CD14-positive monocyte (primary cell): ENCODE data around the gene TGFBR3. TPM values are rescaled to one million over a fixed set of nuclear protein-coding genes. Genes with fewer than 3 reads are reported as not detected.

Source experiments
- DNase-seq, 3 donors: peaks; one replicate each; pipeline ENCODE4 v3.0.0-alpha.2; 2011 to 2022
- H2AFZ ChIP-seq: 2 replicates; pipeline ENCODE4 v1.6.0; 2012; ENCODE audit warnings: mild to moderate bottlenecking, low read depth, low read length, inconsistent platforms; ENCODE audit not compliant: insufficient read depth, poor library complexity, severe bottlenecking
- H3K27ac ChIP-seq, 2 donors: 1 replicate in 1 of 2; 2 replicates in 1 of 2; pipeline ENCODE4 v1.5.1; 2012 to 2013; ENCODE audit warnings: low read length in 2 of 2, control low read depth in 1 of 2, inconsistent platforms in 1 of 2, low read depth in 1 of 2, mild to moderate bottlenecking in 1 of 2
- H3K27me3 ChIP-seq, 2 donors: one replicate each; pipeline versions ENCODE4 v1.6.0 to v1.6.1; 2011 to 2013; ENCODE audit warnings: low read length in 2 of 2; ENCODE audit not compliant: control insufficient read depth in 2 of 2, insufficient read depth in 2 of 2
- H3K36me3 ChIP-seq, 2 donors: replicated peaks in 1 of 2; 1 replicate in 1 of 2; 2 replicates in 1 of 2; pipeline versions ENCODE4 v1.5.1 to v1.6.1; 2012 to 2013; ENCODE audit warnings: low read length in 2 of 2, control low read depth in 1 of 2, inconsistent platforms in 1 of 2, mild to moderate bottlenecking in 1 of 2; ENCODE audit not compliant: insufficient read depth in 2 of 2, control insufficient read depth in 1 of 2
- H3K4me1 ChIP-seq, 2 donors: 1 replicate in 1 of 2; 2 replicates in 1 of 2; pipeline versions ENCODE4 v1.5.1 to v1.6.1; 2012 to 2013; ENCODE audit warnings: low read length in 2 of 2, control low read depth in 1 of 2, inconsistent platforms in 1 of 2, mild to moderate bottlenecking in 1 of 2, moderate library complexity in 1 of 2; ENCODE audit not compliant: insufficient read depth in 2 of 2, control insufficient read depth in 1 of 2
- H3K4me2 ChIP-seq: replicated peaks from 2 replicates; pipeline ENCODE3; 2012; ENCODE audit warnings: low read length, moderate library complexity, mild to moderate bottlenecking; ENCODE audit not compliant: poor library complexity, severe bottlenecking; ENCODE audit errors: extremely low read depth
- H3K4me3 ChIP-seq, 3 experiments: fragments of 200-600 bp in 1 of 3; sonication (generic) in 1 of 3; replicated peaks in 1 of 3; 1 replicate in 2 of 3; 2 replicates in 1 of 3; pipeline ENCODE4 v1.5.1; 2011 to 2013; ENCODE audit warnings: low read length in 3 of 3, mild to moderate bottlenecking in 3 of 3, control low read depth in 2 of 3, low read depth in 2 of 3, inconsistent platforms in 1 of 3, moderate library complexity in 1 of 3
- H3K79me2 ChIP-seq: 2 replicates; pipeline ENCODE4 v1.6.0; 2012; ENCODE audit warnings: mild to moderate bottlenecking, control low read depth, inconsistent platforms, low read length, moderate library complexity; ENCODE audit not compliant: insufficient read depth
- H3K9ac ChIP-seq: 2 replicates; pipeline ENCODE4 v1.6.0; 2017; ENCODE audit warnings: low read length, mild to moderate bottlenecking; ENCODE audit not compliant: insufficient read depth, poor library complexity, severe bottlenecking
- H3K9me3 ChIP-seq, 2 donors: replicated peaks in 1 of 2; 1 replicate in 1 of 2; 2 replicates in 1 of 2; pipeline versions ENCODE4 v1.5.1 to v1.6.1; 2012 to 2013; ENCODE audit warnings: low read length in 2 of 2, control low read depth in 1 of 2; ENCODE audit not compliant: control insufficient read depth in 1 of 2, insufficient read depth in 1 of 2
- H4K20me1 ChIP-seq: 2 replicates; pipeline ENCODE4 v1.6.0; 2012; ENCODE audit warnings: mild to moderate bottlenecking, low read length, control low read depth, moderate library complexity; ENCODE audit not compliant: insufficient read depth
- H3K27ac Mint-ChIP-seq, 7 donors: one replicate each; pipeline ENCODE4 v1.8.0; 2020; ENCODE audit warnings: mild to moderate bottlenecking in 7 of 7, mixed read lengths in 7 of 7, moderate library complexity in 6 of 7, inconsistent platforms in 2 of 7
- H3K27me3 Mint-ChIP-seq, 3 donors: one replicate each; pipeline ENCODE4 v1.8.0; 2021 to 2022; ENCODE audit warnings: low read depth in 3 of 3, mild to moderate bottlenecking in 3 of 3, mixed read lengths in 3 of 3, moderate library complexity in 3 of 3, inconsistent platforms in 1 of 3
- H3K36me3 Mint-ChIP-seq, 2 donors: one replicate each; pipeline ENCODE4 v1.8.0; 2020; ENCODE audit warnings: mixed read lengths in 2 of 2, inconsistent platforms in 1 of 2, mild to moderate bottlenecking in 1 of 2
- H3K4me1 Mint-ChIP-seq: one replicate; pipeline ENCODE4 v1.8.0; 2020; ENCODE audit warnings: mild to moderate bottlenecking, mixed read lengths
- H3K4me3 Mint-ChIP-seq, 2 donors: one replicate each; pipeline ENCODE4 v1.8.0; 2020; ENCODE audit warnings: mild to moderate bottlenecking in 2 of 2, mixed read lengths in 2 of 2, moderate library complexity in 1 of 2
- H3K9me3 Mint-ChIP-seq, 7 donors: one replicate each; pipeline ENCODE4 v1.8.0; 2020 to 2022; ENCODE audit warnings: mixed read lengths in 7 of 7, mild to moderate bottlenecking in 6 of 7, moderate library complexity in 6 of 7, inconsistent platforms in 2 of 7
- WGBS: methylation state at CpG from one replicate; pipeline ENCODE4 v1.1.5; 2013; ENCODE audit warnings: missing lambda C conversion rate; ENCODE audit not compliant: insufficient coverage; 5-methylcytosine and 5-hydroxymethylcytosine counted together
- intact Hi-C, 2 donors: fragments of 100-400 bp; cut with micrococcal nuclease; formaldehyde crosslinking; loops; one replicate each; pipeline versions ENCODE4 v1.15.0 to v1.15.1; 2023
- polyA plus RNA-seq, 3 donors: library from polyadenylated mRNA; depleted of rRNA in 1 of 3; unstranded in 2 of 3; stranded (reverse) in 1 of 3; fragments of 300-500 nt in 2 of 3; fragments of >200 nt in 1 of 3; fragmentation: Illumina TruSeq in 2 of 3; gene quantifications; 1 replicate in 2 of 3; 2 replicates in 1 of 3; pipeline ENCODE4 v1.2.3, GENCODE V29; 2012 to 2021
- TF ChIP-seq, protein P1 (sequence below): fragments of 200-600 bp; IDR thresholded peaks from one replicate; pipeline ENCODE4 v1.8.0; 2022; ENCODE audit warnings: antibody characterized with exemption, mild to moderate bottlenecking

The TGFBR3 gene
- polyA plus RNA-seq, 3 donors, result 0.09 to 0.28 (median 0.20) TPM

DNA sequence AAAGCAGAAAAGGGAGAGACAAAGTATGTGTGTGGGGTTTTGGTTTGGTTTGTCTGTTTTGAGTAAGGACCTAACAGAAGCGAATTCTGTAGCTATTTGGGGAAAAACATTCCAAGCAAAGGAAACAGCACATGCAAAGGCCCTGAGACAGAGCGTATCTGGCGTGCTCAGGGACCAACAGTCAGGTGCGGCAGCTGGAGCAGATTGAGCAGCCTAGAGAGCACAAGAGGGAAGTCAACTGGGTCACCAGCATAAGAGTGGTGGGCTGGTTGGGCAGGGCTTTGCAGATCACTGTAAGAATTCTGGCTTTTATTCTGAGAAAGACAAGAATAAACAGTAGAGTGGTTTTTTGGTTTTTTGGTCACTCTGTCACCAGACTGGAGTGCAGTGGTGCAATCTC is 11.8 kb downstream of the TGFBR3 start:
- H3K27me3 ChIP-seq, result peaks cover 3 to 6% of the 10 kb centered on the region in 2 donors
- intact Hi-C loops, result no loop called here
- no peaks in the 10 kb centered on the region for H3K4me1 ChIP-seq
- DNase-seq, result no peak
- H3K9me3 ChIP-seq, result no peaks in the 10 kb centered on the region
- Mint-ChIP-seq H3K4me3 (no peak overlapping the region), H3K36me3 (no peaks in the 10 kb centered on the region), H3K27ac (no peak overlapping the region), H3K4me1 (no peaks in the 10 kb centered on the region), H3K27me3 (peaks cover 6 to 14% (median 13%) of the 10 kb centered on the region in 3 donors), H3K9me3 (no peaks in the 10 kb centered on the region)
- H3K27ac ChIP-seq, result no peak overlapping the region
- no peak overlapping the region for H3K4me2 ChIP-seq
- TF ChIP-seq, protein P1, sequence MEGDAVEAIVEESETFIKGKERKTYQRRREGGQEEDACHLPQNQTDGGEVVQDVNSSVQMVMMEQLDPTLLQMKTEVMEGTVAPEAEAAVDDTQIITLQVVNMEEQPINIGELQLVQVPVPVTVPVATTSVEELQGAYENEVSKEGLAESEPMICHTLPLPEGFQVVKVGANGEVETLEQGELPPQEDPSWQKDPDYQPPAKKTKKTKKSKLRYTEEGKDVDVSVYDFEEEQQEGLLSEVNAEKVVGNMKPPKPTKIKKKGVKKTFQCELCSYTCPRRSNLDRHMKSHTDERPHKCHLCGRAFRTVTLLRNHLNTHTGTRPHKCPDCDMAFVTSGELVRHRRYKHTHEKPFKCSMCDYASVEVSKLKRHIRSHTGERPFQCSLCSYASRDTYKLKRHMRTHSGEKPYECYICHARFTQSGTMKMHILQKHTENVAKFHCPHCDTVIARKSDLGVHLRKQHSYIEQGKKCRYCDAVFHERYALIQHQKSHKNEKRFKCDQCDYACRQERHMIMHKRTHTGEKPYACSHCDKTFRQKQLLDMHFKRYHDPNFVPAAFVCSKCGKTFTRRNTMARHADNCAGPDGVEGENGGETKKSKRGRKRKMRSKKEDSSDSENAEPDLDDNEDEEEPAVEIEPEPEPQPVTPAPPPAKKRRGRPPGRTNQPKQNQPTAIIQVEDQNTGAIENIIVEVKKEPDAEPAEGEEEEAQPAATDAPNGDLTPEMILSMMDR, result no peak
- H2AFZ ChIP-seq, result no peak overlapping the region
- H3K9ac ChIP-seq, result no peak overlapping the region
- WGBS, result 92% methylated on average over 4 of the region's 4 CpGs
- H4K20me1 ChIP-seq, result no peaks in the 10 kb centered on the region
- no peak overlapping the region for H3K4me3 ChIP-seq
- H3K36me3 ChIP-seq, result no peaks in the 10 kb centered on the region
- H3K79me2 ChIP-seq, result no peaks in the 10 kb centered on the region

DNA sequence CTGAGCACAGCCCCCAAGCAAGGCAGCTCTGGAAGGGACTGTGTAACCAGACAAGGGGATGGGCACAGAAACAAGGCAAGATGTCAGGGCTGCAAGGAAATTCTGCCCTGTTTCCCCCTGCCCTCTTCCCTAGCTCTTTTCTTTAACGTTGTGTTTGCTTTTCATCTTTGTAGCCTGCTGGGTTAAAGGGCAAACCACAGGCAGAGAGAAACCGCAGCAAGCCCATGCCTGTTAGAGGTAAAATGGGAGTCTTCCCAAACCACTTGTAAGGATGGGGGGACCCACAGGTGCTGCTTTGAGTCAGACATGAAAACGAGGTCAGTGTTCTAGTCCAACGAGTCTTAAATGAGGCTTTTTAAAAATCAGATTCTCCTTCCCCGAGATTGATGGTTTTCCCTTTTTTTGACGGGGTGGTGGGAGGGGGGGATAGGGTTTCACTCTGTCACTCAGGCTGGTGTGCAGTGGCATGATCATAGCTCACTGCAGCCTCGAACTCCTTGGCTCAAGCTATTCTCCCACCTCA is 13.3 kb downstream of the TGFBR3 start:
- Histone ChIP-seq H3K79me2 (no peaks in the 10 kb centered on the region), H4K20me1 (no peaks in the 10 kb centered on the region), H3K9me3 (no peaks in the 10 kb centered on the region), H3K9ac (no peak overlapping the region), H3K27me3 (peaks cover 3 to 4% of the 10 kb centered on the region in 2 donors), H2AFZ (no peak overlapping the region), H3K4me1 (no peaks in the 10 kb centered on the region), H3K36me3 (no peaks in the 10 kb centered on the region), H3K4me3 (no peak overlapping the region), H3K4me2 (no peak overlapping the region), H3K27ac (no peak overlapping the region)
- no peaks in the 10 kb centered on the region for H3K36me3 Mint-ChIP-seq
- H3K27me3 Mint-ChIP-seq, result peaks cover 6 to 14% (median 13%) of the 10 kb centered on the region in 3 donors
- intact Hi-C loops, result no loop called here
- no peak for DNase-seq
- 74% methylated on average over 3 of the region's 7 CpGs for WGBS
- H3K4me3 Mint-ChIP-seq, result no peak overlapping the region
- H3K9me3 Mint-ChIP-seq, result no peaks in the 10 kb centered on the region
- TF ChIP-seq, protein P1, result no peak
- H3K4me1 Mint-ChIP-seq, result no peaks in the 10 kb centered on the region
- H3K27ac Mint-ChIP-seq, result no peak overlapping the region
